ENCODE measurements around the gene DNAH9. TPM values are rescaled to one million over a fixed set of nuclear protein-coding genes. Genes with fewer than 3 reads are reported as not detected.

DNAH9 gene
- total RNA-seq, 1 donor from 2014 or later = 0.22 TPM

DNA sequence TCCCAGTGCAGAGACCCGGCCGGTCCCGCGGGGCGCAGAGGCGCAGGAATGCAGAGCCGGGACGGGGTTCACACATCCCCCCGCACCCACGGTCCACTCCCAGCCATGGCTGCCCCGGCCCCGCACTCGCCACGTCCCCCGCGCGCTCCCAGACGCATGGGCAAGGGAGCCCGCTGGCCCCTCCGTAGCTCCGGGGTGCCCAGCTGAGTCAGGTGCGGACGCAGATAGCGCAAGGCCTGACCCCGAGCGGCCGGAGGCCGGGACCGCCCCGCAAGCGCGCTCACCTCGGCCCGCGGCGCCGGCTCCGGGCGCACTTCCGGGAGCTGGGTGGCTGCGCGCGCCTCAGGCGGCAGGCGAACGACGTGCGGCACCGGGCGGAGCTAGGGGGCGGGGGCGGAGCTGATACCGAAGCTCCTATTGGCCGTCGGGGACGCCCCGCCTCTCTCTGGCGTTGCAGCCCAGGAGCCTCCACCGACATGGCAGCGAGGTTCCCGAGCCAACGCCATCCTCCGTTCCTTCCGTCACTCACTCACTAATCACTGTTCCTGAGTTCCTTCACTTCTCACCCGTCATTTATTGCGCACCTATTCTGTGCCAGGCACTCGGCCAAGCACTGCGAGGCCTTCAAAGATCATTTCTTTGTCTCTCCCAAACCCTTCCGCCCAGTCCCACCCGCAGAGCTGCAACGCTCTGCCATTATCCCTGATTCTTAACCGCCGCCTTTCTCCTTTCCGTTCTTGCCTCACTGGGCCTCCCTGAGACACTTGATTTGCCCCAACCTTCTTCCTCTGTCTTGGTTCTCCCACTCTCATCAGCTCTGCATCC, 399.1 kb downstream of the DNAH9 start, which contains the start of gene ZNF18:
TSS of gene ZNF18 (minus strand) at position 329 of the 825 bp plus-strand sequence. CDS start 4,646 bp downstream, outside the sequence.
- DNase-seq (peak; percentile 99), ATAC-seq (peak; percentile 99)
- intact Hi-C loops (cut with micrococcal nuclease) = no loop called here

- DNase-seq (no peak), ATAC-seq (no peak)
- intact Hi-C loops (cut with micrococcal nuclease) = no loop called here
Observed at GRCh38 chr17:11997972-11998233, 399.6 kb downstream of the DNAH9 start.

- no peak for ATAC-seq
- intact Hi-C loops (cut with micrococcal nuclease) = no loop called here
- no peak for DNase-seq
Observed at GRCh38 chr17:11999696-12000095, 401.4 kb downstream of the DNAH9 start.

DNA sequence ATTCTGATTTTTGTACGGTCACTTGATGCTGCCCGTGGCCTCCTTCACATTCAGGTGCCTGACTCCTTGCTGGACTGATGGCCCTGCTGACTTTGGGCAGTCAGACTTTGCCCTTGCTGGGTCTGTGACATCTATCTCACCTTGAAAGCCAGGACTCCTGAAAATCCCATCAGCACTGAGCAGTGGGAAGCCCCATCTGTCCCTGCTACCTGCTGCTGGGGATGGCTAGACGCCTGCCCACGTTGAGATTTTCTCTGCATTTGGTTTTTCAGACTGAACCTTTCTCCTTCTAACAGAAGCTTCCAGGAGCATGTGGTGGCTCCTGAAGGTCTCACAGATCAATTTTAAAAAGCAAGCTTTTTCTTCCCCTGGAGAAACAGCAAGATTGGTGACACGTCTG, 409.2 kb downstream of the DNAH9 start:
- DNase-seq (no peak), ATAC-seq (no peak)
- intact Hi-C loops (cut with micrococcal nuclease) = no loop called here
